ENCODE measurements around the gene C19orf53.
"Not testable (repeated sequence)": the region's sequence is repeated elsewhere in the genome, so short reads cannot be mapped to it uniquely, and the experiment has no call there.

The C19orf53 gene

DNA sequence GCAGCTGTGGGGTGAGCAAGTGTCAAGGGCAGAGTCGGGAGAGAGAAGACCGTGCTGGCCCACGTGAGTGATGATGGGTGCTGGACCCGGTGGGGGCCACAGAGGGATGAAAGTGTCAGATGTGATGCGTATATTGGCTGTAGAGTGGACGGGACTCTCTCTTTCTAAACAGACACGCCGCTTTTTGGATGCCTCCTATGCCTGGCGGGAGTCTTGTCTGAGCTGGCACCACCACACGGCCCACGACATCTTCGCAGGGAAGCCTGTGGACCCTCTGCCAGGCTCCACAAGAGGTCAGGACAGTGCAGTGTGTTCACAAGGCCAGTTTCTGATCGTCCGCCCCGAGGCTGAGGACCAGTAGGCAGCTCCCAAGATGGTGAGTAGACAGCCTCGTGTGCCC, 22.8 kb upstream of the C19orf53 start:
- H3K4me3 ChIP-seq (ENCODE audit: low read depth, low read length): no peak overlapping the region
- TF ChIP-seq, protein P1, sequence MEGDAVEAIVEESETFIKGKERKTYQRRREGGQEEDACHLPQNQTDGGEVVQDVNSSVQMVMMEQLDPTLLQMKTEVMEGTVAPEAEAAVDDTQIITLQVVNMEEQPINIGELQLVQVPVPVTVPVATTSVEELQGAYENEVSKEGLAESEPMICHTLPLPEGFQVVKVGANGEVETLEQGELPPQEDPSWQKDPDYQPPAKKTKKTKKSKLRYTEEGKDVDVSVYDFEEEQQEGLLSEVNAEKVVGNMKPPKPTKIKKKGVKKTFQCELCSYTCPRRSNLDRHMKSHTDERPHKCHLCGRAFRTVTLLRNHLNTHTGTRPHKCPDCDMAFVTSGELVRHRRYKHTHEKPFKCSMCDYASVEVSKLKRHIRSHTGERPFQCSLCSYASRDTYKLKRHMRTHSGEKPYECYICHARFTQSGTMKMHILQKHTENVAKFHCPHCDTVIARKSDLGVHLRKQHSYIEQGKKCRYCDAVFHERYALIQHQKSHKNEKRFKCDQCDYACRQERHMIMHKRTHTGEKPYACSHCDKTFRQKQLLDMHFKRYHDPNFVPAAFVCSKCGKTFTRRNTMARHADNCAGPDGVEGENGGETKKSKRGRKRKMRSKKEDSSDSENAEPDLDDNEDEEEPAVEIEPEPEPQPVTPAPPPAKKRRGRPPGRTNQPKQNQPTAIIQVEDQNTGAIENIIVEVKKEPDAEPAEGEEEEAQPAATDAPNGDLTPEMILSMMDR (IDR thresholded peaks at IDR 0.05; ENCODE audit: low read depth, low read length, missing control alignments): no peak
- DNase-seq (ENCODE audit: low read depth): no peak

DNA sequence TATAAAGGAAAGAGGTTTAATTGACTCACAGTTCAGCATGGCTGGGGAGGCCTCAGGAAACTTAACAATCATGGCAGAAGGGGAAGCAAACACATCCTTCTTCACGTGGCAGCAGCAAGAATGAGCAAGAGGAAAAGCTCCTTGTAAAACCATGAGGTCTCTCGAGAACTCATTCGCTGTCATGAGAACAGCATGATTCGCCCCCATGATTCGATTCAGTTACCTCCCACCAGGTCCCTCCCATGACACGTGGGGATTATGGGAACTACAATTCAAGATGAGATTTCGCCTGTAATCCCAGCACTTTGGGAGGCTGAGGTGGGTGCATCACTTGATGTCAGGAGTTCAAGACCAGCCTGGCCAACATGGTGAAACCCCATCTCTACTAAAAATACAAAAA, 20.6 kb upstream of the C19orf53 start:
- not testable (repeated sequence) for H3K4me3 ChIP-seq (ENCODE audit: low read depth, low read length); DNase-seq (ENCODE audit: low read depth)

DNA sequence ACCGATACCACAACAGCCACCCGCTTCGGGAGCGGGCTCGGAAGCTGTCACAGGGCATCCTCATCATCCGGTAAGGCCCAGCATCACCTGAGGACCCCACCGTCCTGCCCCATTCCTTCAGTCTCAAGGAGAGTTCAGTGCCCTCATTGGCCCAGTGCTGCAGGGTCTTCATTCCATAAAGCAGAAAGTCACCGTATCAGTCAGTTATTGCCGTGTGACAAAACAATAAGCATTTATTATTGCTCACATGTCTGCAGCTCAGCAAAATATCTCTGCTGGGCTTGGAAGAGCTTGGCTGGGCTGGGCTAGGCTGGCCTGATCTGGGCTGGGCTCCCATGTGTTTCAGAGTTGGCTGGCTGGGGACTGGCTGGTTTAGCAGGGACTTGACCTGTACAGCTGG, 18.0 kb upstream of the C19orf53 start:
- DNase-seq (ENCODE audit: low read depth): no peak
- H3K4me3 ChIP-seq (ENCODE audit: low read depth, low read length): no peak overlapping the region
- TF ChIP-seq, protein P1 (IDR thresholded peaks at IDR 0.05; ENCODE audit: low read depth, low read length, missing control alignments): no peak

DNA sequence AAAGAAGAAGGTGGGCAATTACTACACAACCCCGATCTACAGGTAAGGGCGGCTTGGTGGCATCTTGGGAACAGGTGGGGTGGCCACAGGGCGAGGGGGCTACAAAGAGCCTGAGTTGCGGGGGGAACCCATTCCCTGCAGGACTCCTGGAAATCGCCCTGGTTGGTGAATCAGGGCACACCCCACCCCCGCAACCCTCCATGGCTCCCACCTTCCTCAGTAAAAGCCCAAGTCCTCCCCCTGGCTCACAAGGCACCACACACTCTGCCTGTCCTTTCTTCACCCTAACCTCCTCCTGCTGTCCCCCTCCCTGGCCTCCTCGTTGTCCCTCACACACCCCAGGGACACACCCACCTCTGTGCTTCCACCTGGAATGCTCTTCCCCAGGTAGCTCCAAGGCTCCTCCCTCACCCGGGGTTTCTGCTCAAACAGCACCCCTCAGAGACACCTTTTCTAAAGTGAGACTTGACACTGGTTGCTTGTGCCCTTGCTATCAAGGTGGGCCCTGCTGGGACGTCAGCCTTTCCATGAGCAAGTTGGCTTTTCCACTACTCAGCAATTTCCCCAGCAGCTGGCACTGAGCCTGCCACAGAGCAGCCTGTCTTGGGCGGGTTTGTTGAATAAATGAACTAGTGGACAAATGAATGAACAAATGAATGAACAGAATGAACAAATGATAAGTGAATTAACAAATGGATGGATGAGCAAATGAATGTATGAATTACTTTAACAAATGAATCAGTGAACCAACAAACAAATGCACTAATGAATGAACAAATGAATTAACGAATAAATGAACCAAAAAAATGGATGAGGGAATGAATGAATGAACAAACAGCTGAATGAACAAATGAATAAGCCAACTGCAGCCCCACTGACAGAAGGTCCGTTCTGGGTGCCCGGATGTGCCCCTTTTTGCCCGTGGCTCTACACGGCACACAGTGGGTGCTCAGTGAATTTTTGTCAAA, 16.2 kb upstream of the C19orf53 start:
- TF ChIP-seq, protein P1 (IDR thresholded peaks at IDR 0.05; ENCODE audit: low read depth, low read length, missing control alignments): no peak
- no peak overlapping the region for H3K4me3 ChIP-seq (ENCODE audit: low read depth, low read length)
- no peak for DNase-seq (ENCODE audit: low read depth)

DNA sequence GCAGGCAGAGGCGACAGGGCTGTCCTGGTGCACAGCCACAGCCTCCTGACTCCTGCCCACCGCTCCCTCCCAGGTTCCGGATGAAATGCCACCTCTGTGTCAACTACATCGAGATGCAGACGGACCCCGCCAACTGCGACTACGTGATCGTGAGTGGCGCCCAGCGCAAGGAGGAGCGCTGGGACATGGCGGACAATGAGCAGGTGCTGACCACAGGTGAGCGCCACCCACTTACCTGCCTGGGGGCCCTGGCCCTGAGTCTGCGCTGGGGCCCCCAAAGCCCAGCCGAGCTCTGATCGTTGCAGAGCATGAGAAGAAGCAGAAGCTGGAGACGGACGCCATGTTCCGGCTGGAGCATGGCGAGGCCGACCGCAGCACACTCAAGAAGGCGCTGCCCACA, 15.5 kb upstream of the C19orf53 start:
- no peak for DNase-seq (ENCODE audit: low read depth)
- TF ChIP-seq, protein P1 (IDR thresholded peaks at IDR 0.05; ENCODE audit: low read depth, low read length, missing control alignments): no peak
- no peak overlapping the region for H3K4me3 ChIP-seq (ENCODE audit: low read depth, low read length)

DNA sequence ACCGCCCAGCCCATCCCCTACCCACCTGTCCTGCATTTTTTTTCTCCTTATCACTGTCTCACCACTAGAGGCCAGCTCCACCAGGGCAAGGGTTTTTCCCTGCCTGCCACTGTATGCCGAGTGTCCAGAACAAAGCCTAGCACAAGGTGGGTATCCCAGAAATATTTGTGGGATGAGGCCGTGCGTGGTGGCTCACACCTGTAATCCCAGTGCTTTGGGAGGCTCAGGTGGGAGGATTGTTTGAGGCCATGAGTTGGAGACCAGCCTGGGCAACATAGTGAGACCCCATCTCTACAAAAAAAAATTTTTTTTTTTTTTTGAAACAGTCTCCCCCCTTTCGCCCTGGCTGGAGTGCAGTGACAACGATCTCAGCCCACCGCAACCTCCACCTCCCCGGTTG, 12.8 kb upstream of the C19orf53 start:
- no peak for DNase-seq (ENCODE audit: low read depth)
- TF ChIP-seq, protein P1 (IDR thresholded peaks at IDR 0.05; ENCODE audit: low read depth, low read length, missing control alignments): no peak
- no peak overlapping the region for H3K4me3 ChIP-seq (ENCODE audit: low read depth, low read length)

DNA sequence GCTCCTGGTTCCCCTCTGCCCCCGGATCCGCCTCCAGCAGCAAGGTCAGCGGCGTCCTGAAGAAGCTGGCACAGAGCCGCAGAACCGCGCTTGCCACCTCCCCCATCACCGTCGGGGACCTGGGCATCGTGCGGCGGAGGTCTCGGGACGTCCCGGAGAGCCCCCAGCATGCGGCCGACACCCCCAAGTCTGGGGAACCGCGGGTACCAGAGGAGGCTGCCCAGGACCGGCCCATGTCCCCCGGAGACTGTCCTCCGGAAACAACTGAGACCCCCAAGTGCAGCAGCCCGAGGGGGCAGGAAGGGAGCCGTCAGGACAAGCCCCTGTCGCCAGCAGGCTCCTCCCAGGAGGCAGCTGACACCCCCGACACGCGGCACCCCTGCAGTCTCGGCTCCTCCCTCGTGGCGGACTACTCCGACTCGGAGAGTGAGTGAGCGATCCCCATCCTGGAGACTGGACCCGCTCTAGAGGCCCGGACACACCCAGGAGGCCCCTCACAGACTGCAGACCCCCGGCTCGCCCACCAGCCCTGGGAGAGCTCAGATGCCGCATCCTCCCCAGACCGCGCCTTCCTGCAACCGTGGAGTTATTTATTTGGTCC, 11.5 kb upstream of the C19orf53 start:
- DNase-seq (ENCODE audit: low read depth): no peak
- TF ChIP-seq, protein P1 (IDR thresholded peaks at IDR 0.05; ENCODE audit: low read depth, low read length, missing control alignments): no peak
- no peak overlapping the region for H3K4me3 ChIP-seq (ENCODE audit: low read depth, low read length)
